8988T (cell line): ENCODE data around the gene DUSP7.

ENCODE experiments used
- DNase-seq: peaks from one replicate; pipeline ENCODE4 v3.0.0; 2011

The DUSP7 gene

DNA sequence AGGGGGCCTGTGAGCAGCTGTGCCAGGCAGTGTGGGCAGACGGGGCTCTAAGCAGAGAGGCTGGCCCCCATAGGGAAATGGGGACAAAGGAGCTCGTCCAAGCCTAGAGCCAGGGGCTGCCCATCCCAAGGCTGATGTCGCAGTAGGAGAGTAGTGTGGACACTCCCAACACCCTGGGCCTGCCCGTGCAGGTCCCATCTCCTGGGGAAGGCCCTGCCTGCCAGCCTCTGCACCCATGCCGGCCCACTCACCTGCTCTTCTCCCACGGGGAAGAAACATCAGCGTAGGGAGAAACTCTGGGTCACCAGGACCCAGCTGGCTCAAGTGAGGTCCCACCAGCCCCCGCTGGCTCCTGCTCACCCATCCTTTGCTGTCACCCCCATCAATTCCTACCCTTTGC, 10.7 kb upstream of the DUSP7 start:
- no peak for DNase-seq

DNA sequence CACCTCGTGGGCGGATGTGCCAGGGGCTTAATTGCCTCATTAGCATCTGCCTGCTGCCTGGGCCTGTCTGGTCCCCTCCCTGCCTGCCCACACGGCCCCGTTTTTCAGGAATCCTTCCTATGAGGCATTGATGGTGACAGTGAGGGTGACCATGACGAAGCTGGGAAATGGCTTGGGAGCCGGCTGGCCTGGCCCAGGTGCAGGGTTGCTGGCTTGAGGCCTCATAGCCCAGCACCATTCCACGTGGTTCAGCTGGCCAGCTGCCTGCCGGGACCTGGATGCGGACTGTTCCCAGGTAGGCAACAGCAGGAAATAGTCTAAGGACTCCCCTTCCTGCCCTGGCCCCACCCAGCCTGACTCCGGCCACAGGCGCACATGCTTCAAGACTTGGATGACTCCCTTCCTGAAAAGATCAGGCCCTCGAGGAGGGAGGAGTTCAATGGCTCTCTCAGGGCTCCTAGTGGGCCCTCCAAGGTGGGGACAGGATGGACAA, 8.9 kb upstream of the DUSP7 start:
- DNase-seq = no peak

GRCh38 chr3:52064561-52064960, 8.2 kb upstream of the DUSP7 start:
- no peak for DNase-seq

GRCh38 chr3:52063026-52063723, 6.8 kb upstream of the DUSP7 start:
- no peak for DNase-seq

- peak; percentile 89 for DNase-seq
Observed at GRCh38 chr3:52062505-52062904, 6.1 kb upstream of the DUSP7 start.

GRCh38 chr3:52061121-52061910, 4.9 kb upstream of the DUSP7 start:
- no peak for DNase-seq

DNA sequence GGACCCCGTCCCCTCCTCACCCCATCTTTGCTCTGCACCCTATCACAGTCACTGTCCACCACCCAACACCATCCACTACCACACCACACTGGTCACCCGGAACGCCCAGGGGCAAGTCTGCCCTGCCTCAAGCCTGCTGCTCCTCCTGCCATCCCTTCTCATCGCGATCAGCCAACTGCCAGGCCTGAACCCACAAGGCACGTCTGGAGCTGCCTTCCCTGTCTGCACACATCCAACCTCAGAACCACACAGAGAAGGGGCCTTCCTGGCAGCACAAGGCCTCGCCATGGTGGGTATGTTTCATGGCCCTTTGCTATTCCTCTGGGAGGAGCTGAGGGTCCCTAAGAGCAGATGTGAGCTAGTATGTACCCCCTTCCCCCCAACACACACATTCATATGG, 3.4 kb upstream of the DUSP7 start:
- DNase-seq = no peak

- DNase-seq = no peak
Observed at GRCh38 chr3:52057812-52058495, 1.6 kb upstream of the DUSP7 start.

DNA sequence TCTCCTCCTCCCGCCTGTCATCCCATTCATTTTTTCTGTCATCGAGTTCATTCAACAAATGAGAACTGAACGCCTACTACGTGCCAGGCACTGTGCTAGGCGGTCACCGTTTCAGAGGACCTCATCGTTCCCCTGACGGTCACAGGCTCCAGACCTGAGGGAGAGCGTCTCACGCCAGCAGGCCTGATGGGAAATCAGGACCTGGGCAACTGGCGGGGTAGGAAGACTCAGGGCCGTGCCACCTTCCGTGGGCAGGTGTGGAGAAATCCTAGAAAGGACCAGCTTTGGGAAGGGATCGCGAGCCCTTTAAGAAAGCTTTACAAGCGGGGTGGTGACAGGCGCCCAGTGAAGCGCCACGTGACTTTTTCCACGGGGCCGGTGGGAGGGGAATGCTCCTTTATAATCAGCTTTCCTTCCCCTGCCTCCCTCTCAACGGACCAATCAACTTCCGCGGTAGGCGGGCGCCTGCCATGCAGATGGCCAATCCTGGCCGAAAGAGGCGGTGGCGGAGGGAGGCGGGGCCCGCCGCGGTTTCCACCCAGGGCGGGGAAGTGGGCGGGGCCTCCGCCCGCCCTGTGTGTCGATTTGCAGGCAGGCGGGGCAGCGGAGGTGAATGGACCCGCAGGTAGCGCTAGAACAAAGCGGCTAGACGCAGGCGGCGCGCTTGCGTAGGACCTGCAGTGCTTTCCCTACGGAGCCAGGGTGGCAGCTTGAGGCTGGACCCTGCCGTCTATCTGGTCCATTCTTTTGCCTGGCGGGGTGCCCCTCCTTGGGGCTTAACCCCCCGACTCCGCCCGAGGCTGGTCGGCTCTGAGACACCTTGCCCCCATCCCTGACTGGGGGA, 819 bp upstream of the DUSP7 start:
- peak; percentile 99 for DNase-seq

DNA sequence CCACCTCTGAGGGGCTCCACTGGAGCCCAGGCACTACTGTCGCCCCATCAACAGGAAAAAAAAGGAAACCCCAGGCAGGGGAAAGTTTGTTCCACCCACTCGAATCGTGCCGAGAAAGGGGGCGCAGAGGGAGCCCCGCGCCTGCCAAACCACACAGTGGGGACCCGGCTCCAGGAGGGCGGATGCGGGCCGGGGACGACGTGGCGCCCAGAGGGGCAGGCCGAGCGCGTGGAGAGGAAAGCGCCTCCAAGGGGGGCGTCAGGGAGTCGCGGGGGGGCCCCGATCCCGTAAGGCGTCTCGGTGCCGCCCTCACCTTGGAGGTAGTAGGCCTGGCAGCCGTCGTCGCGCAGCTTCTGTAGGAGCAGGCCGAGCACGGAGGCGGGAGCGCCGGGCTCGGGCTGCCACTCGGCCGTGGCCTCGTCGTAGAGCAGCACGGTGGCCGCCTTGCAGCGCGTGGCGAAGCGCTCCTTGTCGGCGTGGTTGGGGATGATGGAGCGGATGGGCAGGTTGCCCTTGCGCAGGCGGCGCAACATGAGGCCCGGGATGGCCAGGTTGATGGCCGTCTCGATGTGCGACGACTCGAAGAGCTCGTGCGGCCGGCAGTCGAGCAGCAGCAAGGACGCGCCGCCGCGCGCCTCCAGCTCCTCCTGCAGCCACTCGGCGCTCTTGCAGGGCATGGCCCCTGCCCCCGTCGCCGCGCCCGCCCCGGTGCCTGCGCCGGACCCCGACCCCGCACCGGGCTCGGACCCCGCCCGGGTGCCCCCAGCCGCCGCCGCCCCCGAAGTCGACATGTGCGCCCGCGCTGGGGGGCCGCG, 627 bp downstream of the DUSP7 start:
- peak; percentile 76 for DNase-seq

GRCh38 chr3:52054661-52055511, 1.5 kb downstream of the DUSP7 start:
- no peak for DNase-seq

GRCh38 chr3:52053307-52054304, 2.8 kb downstream of the DUSP7 start:
- no peak for DNase-seq

DNA sequence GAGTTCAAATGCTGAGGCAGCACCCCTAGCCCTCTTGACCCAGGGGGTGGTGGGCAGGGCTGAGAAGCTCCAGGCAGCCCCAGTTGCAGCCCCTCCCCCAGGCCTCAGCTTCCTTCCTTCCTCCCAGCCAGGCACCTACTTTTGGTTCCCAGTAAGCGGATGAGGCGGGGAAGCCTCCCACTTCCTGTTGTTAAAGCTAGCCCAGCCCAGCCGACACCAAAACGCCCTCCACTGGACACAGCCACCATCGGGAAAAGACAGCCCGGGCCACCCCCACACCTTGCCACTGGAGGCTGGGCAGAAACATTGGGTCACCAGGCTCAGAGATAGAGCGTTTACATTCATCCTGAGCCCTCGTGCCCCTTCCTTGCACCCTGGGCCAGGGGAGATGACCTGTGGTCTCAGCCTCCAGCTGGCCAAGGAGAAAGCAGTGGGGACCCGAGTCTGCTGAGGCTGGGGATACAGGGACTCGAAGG, 3.5 kb downstream of the DUSP7 start:
- peak; percentile 96 for DNase-seq

- no peak for DNase-seq
Observed at GRCh38 chr3:52051444-52051843, 4.9 kb downstream of the DUSP7 start.

- DNase-seq = no peak
Observed at GRCh38 chr3:52050571-52050970, 5.8 kb downstream of the DUSP7 start.

DNA sequence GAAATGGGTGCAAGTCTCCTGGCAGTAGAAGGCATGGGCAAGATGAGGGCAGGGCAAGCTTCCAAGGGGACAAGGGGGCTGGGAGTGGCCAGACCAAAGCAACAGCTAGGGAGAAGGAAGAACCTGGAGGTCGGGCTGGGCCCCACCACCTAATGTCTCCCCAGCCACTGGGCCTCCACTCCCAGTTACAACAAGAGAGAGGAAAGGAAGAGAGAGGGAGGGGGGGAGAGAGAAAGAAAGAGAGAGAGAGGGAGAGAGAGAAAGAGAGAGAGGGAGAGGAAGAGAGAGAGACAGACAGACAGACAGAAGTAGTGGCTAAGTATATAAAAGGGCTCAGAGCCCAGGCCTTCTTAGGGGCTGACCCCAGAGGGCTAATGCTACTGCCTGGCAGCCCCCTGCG, 6.9 kb downstream of the DUSP7 start:
- no peak for DNase-seq

DNA sequence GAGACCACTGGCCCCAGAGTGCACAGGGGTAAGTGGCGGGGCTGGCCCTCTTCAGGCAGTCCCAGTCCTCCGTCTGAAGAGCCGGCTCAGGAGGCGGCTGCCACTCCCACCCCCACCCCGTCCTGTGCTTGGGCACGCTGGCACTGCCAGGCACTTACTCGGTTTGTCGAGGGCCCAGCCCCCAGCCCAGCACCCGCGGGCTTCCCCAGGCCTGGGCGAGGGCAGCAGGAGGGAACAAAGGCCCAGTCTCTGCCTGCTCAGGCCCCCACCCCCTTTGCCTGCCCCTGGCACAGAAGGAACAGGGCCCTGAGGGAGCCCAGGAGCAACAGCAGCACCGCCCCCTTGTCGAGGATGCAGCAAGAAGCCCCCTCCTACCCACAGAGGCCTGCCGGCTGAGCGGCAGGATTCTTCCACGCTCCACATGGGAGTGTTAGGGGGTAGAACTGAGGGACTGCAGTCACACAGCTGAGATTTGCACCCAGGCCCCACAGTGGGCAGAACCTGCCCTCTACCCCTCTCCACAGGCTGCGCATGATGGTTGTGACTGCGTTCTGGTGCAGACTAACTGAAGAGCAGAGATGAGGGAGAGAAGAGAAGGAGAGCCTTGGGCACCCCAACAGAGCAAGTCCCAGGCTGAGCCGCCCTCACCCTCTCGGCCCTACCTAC, 8.9 kb downstream of the DUSP7 start:
- DNase-seq = no peak

DNA sequence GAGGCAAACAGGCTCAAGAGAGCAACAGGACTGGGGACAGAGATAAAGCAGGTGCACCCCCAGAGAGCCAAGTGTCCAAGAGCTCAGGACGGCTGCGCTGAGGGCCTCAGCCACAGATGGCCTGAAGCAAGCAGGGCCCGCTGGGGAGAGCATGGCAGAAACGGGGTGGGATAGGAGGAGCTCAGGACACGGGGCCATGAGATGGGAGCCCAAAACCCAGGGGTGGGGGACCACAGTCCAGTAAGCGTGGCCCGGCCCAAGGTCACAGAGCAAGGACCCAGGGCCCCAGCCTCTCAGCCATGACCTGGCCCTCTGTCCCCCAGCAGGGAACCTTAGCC, 9.5 kb downstream of the DUSP7 start:
- DNase-seq = no peak
